Activated CD4-positive, alpha-beta T cell treated with anti-CD3 and anti-CD28 coated beads, Interleukin-2, amount 50 U/mL, for 16 hours (primary cell): ENCODE results near the gene SMAP1.
"Not testable (repeated sequence)": the region's sequence is repeated elsewhere in the genome, so short reads cannot be mapped to it uniquely, and the experiment has no call there.

Experiments
- DNase-seq: peaks from one replicate; pipeline ENCODE4 v3.0.0-alpha.2; 2020

The SMAP1 gene

GRCh38 chr6:70684794-70685493 is 17.3 kb downstream of the SMAP1 start:
- no peak for DNase-seq

GRCh38 chr6:70685494-70686180 is 18.0 kb downstream of the SMAP1 start:
- DNase-seq: no peak

GRCh38 chr6:70686548-70687133 is 19.0 kb downstream of the SMAP1 start:
- DNase-seq: peak; percentile 35

- no peak for DNase-seq
These were observed 26.2 kb downstream of the SMAP1 start for GRCh38 chr6:70693887-70694286.

- DNase-seq: no peak
These were observed 26.7 kb downstream of the SMAP1 start for GRCh38 chr6:70694371-70694770.

GRCh38 chr6:70700922-70701876 is 33.5 kb downstream of the SMAP1 start:
- no peak for DNase-seq

GRCh38 chr6:70705772-70706171 is 38.1 kb downstream of the SMAP1 start:
- no peak for DNase-seq

- peak; percentile 32 for DNase-seq
These were observed 38.9 kb downstream of the SMAP1 start for GRCh38 chr6:70706491-70707123.

GRCh38 chr6:70707893-70708292 is 40.2 kb downstream of the SMAP1 start:
- no peak for DNase-seq

GRCh38 chr6:70708448-70708847 is 40.8 kb downstream of the SMAP1 start:
- peak; percentile 5 for DNase-seq

- DNase-seq: no peak
These were observed 42.1 kb downstream of the SMAP1 start for GRCh38 chr6:70709826-70710225.

- DNase-seq: no peak
These were observed 47.1 kb downstream of the SMAP1 start for GRCh38 chr6:70714716-70715257.

GRCh38 chr6:70717038-70717801 is 49.5 kb downstream of the SMAP1 start:
- peak; percentile 51 for DNase-seq

GRCh38 chr6:70724524-70724923 is 56.8 kb downstream of the SMAP1 start:
- DNase-seq: no peak

GRCh38 chr6:70725817-70726415 is 58.2 kb downstream of the SMAP1 start:
- no peak for DNase-seq

- no peak for DNase-seq
These were observed 66.7 kb downstream of the SMAP1 start for GRCh38 chr6:70734381-70734780.

- DNase-seq: no peak
These were observed 67.3 kb downstream of the SMAP1 start for GRCh38 chr6:70734979-70735378.

GRCh38 chr6:70735513-70735912 is 67.8 kb downstream of the SMAP1 start:
- no peak for DNase-seq

GRCh38 chr6:70738028-70738427 is 70.3 kb downstream of the SMAP1 start:
- no peak for DNase-seq

GRCh38 chr6:70739534-70739933 is 71.9 kb downstream of the SMAP1 start:
- DNase-seq: no peak

- not testable (repeated sequence) for DNase-seq
These were observed 73.1 kb downstream of the SMAP1 start for GRCh38 chr6:70740746-70741145.
